ENCODE measurements around the gene P2RY2.

DNA sequence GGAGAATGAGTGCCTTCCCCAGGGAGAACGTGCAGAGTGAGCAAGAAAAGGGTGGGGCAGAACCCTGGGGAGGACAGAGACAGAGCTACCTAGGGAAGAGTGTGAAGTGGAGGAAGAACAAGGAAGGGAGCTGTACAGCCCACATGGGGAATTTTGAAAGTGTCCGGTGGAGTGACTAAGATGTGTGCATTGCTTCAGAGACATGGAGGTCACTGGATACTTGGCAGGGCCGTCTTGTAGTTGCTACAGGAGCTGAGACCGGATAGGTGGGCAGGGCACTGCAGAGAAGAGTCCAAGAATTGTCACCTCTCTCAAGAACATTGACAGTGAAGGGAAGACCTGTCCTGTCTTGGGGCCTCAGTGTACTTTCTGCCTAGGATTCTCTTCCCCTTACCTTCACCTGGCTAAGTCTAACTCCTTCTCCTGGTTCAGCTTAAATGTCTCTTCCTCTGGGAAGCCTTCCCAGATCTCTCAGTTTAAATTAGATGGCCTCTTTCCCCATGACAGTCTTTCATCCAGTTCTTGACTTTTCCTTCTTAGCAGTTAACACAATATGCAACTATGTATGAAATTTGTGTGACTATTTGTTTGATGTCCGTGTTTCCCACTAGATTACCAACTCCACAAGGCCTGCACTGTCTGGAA is 44.9 kb downstream of the P2RY2 start:
- TF ChIP-seq, protein P1, sequence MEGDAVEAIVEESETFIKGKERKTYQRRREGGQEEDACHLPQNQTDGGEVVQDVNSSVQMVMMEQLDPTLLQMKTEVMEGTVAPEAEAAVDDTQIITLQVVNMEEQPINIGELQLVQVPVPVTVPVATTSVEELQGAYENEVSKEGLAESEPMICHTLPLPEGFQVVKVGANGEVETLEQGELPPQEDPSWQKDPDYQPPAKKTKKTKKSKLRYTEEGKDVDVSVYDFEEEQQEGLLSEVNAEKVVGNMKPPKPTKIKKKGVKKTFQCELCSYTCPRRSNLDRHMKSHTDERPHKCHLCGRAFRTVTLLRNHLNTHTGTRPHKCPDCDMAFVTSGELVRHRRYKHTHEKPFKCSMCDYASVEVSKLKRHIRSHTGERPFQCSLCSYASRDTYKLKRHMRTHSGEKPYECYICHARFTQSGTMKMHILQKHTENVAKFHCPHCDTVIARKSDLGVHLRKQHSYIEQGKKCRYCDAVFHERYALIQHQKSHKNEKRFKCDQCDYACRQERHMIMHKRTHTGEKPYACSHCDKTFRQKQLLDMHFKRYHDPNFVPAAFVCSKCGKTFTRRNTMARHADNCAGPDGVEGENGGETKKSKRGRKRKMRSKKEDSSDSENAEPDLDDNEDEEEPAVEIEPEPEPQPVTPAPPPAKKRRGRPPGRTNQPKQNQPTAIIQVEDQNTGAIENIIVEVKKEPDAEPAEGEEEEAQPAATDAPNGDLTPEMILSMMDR (IDR thresholded peaks at IDR 0.05; ENCODE audit: insufficient read depth, low read length, poor library complexity, severe bottlenecking) = no peak
- no peak for TF ChIP-seq EZH2phosphoT487 (conservative IDR thresholded peaks at IDR 0.05; ENCODE audit: low read length)

Measured in SU-DHL-6 (cell line).